ENCODE results near the gene TTYH3. TPM values are rescaled to one million over a fixed set of nuclear protein-coding genes. Genes with fewer than 3 reads are reported as not detected.

The TTYH3 gene
- total and polyA plus RNA-seq, 8 donors, result 4.9 to 31.9 (median 8.6) TPM

GRCh38 chr7:2708041-2708440 lies 76.3 kb downstream of the TTYH3 start:
- ATAC-seq (no peak), DNase-seq (no peak), FAIRE-seq (no peak)
- Histone ChIP-seq H3K36me3 (no peaks in the 10 kb centered on the region), H3K9me3 (no peaks in the 10 kb centered on the region), H3K4me3 (no peak overlapping the region), H3K4me1 (no peaks in the 10 kb centered on the region), H3K27me3 (no peaks in the 10 kb centered on the region), H3K27ac (no peak overlapping the region)
- intact Hi-C loops (cut with DNase I), result no loop called here
- WGBS, 2 donors, result 86 to 93% methylated on average over 10 of the region's 10 CpGs
- no peak for TF ChIP-seq CTCF (IDR thresholded peaks at IDR 0.05)

- intact Hi-C loops (cut with DNase I), result no loop called here
- Histone ChIP-seq H3K27ac (no peak overlapping the region), H3K4me3 (no peak overlapping the region), H3K9me3 (no peaks in the 10 kb centered on the region), H3K36me3 (no peaks in the 10 kb centered on the region), H3K27me3 (no peaks in the 10 kb centered on the region), H3K4me1 (no peaks in the 10 kb centered on the region)
- FAIRE-seq, result no peak
- DNase-seq, result no peak
- no peak for TF ChIP-seq CTCF (IDR thresholded peaks at IDR 0.05)
- no peak for ATAC-seq
- WGBS, 2 donors, result 86 to 88% methylated on average over 20 of the region's 20 CpGs
Measured at GRCh38 chr7:2708547-2709310, 76.9 kb downstream of the TTYH3 start.

- Histone ChIP-seq H3K27me3 (no peaks in the 10 kb centered on the region), H3K27ac (no peak overlapping the region), H3K9me3 (no peaks in the 10 kb centered on the region), H3K4me1 (no peaks in the 10 kb centered on the region), H3K4me3 (no peak overlapping the region), H3K36me3 (no peaks in the 10 kb centered on the region)
- FAIRE-seq (no peak), DNase-seq (peak; percentile 45 to 87 (median 66)), ATAC-seq (peak; percentile 71 to 96 (median 88))
- TF ChIP-seq CTCF (IDR thresholded peaks at IDR 0.05), result peak; percentile 50 to 83 (median 78)
- 28% methylated on average over 34 to 35 of the region's 35 CpGs for whole genome bisulfite sequencing, 2 donors
- intact Hi-C loops (cut with DNase I), result no loop called here
Measured at GRCh38 chr7:2709553-2710285, 77.9 kb downstream of the TTYH3 start.

GRCh38 chr7:2710286-2710655 lies 78.5 kb downstream of the TTYH3 start:
- Histone ChIP-seq H3K9me3 (no peaks in the 10 kb centered on the region), H3K4me1 (no peaks in the 10 kb centered on the region), H3K4me3 (no peak overlapping the region), H3K27ac (no peak overlapping the region), H3K27me3 (no peaks in the 10 kb centered on the region), H3K36me3 (no peaks in the 10 kb centered on the region)
- intact Hi-C loops (cut with DNase I), result no loop called here
- ATAC-seq, result no peak
- DNase-seq, result no peak
- WGBS, 2 donors, result 83 to 84% methylated on average over 11 of the region's 11 CpGs
- FAIRE-seq, result no peak
- no peak for TF ChIP-seq CTCF (IDR thresholded peaks at IDR 0.05)
